ENCODE results near the gene ITIH1. TPM values are rescaled to one million over a fixed set of nuclear protein-coding genes. Genes with fewer than 3 reads are reported as not detected.

Gene ITIH1
- total and polyA plus RNA-seq, 9 of the 15 experiments (the other 6 are each of a cell fraction or from before 2014, with no cell fraction given) = 0.31 TPM; not detected in 8

DNA sequence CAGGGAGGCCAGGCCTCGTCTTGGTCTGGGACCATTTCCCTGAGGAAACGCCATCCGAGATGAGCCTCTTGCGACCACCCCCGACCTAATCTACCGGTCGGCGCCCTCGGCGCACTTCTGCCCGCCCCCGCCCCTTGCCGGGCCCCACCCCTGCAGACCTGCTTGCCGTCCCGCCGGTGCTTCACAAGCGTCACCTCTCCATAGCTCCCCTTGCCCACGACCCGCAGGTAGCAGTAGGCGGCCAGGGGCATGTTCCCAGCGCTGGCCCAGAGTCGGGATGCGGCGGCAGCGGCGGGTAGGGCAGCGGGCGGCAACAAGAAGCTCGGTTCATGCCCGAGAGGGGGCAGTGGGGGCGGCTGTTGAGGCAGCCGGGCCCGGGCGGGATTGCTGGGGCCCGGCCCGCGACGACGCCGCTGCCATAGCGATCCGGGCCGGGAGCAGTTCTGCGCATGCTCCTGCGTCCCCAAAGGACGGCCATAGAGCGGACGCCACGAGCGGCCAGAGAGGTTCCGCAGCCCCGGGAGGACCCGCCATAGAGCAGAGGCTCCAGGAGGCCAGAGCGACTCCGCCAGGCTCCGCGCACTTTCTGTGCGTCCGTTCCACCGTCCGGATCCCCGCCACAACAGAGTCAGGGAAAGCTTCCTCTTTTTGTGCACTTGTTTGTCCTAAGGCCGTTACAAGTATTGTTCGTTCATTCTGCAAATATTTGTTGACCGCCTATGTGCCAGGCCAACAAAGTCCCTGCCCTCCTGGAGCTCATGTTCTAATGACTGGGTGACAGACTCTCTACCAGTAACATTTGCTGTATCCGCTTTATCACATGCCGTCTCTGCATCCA lies 6.7 kb upstream of the ITIH1 start, which contains the start of gene NEK4 (continued):
- peak; percentile 78 for TF ChIP-seq THAP12 (CRISPR knock-in tag; IDR thresholded peaks at IDR 0.05)
- TF ChIP-seq TRIM24 (IDR thresholded peaks at IDR 0.05) = no peak
- no peak for TF ChIP-seq ZNF175 (CRISPR knock-in tag; IDR thresholded peaks at IDR 0.05; ENCODE audit: low read depth)
- no peak for TF ChIP-seq BHLHE40 (IDR thresholded peaks at IDR 0.05; ENCODE audit: low read length)
- no peak for TF ChIP-seq PHB2 (IDR thresholded peaks at IDR 0.05; ENCODE audit: low read depth)
- peak in 2 of 3 experiments; percentile 13 to 90; a peak in 3 of 6 replicates for TF ChIP-seq ZBTB11 (CRISPR knock-in tag; IDR thresholded peaks at IDR 0.05)
- TF ChIP-seq IRF2 (CRISPR knock-in tag; IDR thresholded peaks at IDR 0.05) = no peak
- TF ChIP-seq, protein P1, sequence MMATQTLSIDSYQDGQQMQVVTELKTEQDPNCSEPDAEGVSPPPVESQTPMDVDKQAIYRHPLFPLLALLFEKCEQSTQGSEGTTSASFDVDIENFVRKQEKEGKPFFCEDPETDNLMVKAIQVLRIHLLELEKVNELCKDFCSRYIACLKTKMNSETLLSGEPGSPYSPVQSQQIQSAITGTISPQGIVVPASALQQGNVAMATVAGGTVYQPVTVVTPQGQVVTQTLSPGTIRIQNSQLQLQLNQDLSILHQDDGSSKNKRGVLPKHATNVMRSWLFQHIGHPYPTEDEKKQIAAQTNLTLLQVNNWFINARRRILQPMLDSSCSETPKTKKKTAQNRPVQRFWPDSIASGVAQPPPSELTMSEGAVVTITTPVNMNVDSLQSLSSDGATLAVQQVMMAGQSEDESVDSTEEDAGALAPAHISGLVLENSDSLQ (IDR thresholded peaks at IDR 0.05) = no peak
- TF ChIP-seq, protein P2, sequence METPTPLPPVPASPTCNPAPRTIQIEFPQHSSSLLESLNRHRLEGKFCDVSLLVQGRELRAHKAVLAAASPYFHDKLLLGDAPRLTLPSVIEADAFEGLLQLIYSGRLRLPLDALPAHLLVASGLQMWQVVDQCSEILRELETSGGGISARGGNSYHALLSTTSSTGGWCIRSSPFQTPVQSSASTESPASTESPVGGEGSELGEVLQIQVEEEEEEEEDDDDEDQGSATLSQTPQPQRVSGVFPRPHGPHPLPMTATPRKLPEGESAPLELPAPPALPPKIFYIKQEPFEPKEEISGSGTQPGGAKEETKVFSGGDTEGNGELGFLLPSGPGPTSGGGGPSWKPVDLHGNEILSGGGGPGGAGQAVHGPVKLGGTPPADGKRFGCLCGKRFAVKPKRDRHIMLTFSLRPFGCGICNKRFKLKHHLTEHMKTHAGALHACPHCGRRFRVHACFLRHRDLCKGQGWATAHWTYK (CRISPR knock-in tag; IDR thresholded peaks at IDR 0.05) = no peak
- no peak for TF ChIP-seq PREB (CRISPR knock-in tag; IDR thresholded peaks at IDR 0.05)
- peak; percentile 95 for TF ChIP-seq POLR2G (IDR thresholded peaks at IDR 0.05; ENCODE audit: low read depth, low read length)
- TF ChIP-seq CREBBP (IDR thresholded peaks at IDR 0.05; ENCODE audit: low read depth, low read length) = no peak
- no peak for TF ChIP-seq MLX (CRISPR knock-in tag; conservative IDR thresholded peaks at IDR 0.05)
- no peak for TF ChIP-seq ZNF444 (CRISPR knock-in tag; IDR thresholded peaks at IDR 0.05)
- no peak for TF ChIP-seq NR3C1 (CRISPR knock-in tag; IDR thresholded peaks at IDR 0.05)
